NCI-H82 (cell line): Measurements from ENCODE around the gene BMERB1.
"Not testable (repeated sequence)": the region's sequence is repeated elsewhere in the genome, so short reads cannot be mapped to it uniquely, and the experiment has no call there.

ENCODE experiments used
- DNase-seq: peaks from one replicate; lab custom pipeline; 2025; lab: John Stamatoyannopoulos, UW

BMERB1 gene

GRCh38 chr16:15523939-15524338, 89.6 kb downstream of the BMERB1 start:
- DNase-seq: no peak

GRCh38 chr16:15524966-15525365, 90.6 kb downstream of the BMERB1 start:
- no peak for DNase-seq

GRCh38 chr16:15526097-15526496, 91.7 kb downstream of the BMERB1 start:
- DNase-seq: no peak

GRCh38 chr16:15526731-15527130, 92.3 kb downstream of the BMERB1 start:
- DNase-seq: no peak

- no peak for DNase-seq
Observed at GRCh38 chr16:15529673-15530072, 95.3 kb downstream of the BMERB1 start.

- DNase-seq: no peak
Observed at GRCh38 chr16:15530085-15530484, 95.7 kb downstream of the BMERB1 start.

GRCh38 chr16:15532825-15533224, 98.4 kb downstream of the BMERB1 start:
- DNase-seq: no peak

- no peak for DNase-seq
Observed at GRCh38 chr16:15533386-15533785, 99.0 kb downstream of the BMERB1 start.

GRCh38 chr16:15535772-15536171, 101.4 kb downstream of the BMERB1 start:
- DNase-seq: no peak

GRCh38 chr16:15536843-15537242, 102.5 kb downstream of the BMERB1 start:
- peak; percentile 50 for DNase-seq

GRCh38 chr16:15538507-15538906, 104.1 kb downstream of the BMERB1 start:
- no peak for DNase-seq

GRCh38 chr16:15539197-15539596, 104.8 kb downstream of the BMERB1 start:
- peak; percentile 50 for DNase-seq

- no peak for DNase-seq
Observed at GRCh38 chr16:15542261-15542660, 107.9 kb downstream of the BMERB1 start.

GRCh38 chr16:15542734-15543347, 108.5 kb downstream of the BMERB1 start:
- no peak for DNase-seq

GRCh38 chr16:15544405-15544804, 110.0 kb downstream of the BMERB1 start:
- no peak for DNase-seq

GRCh38 chr16:15545544-15545943, 111.2 kb downstream of the BMERB1 start:
- DNase-seq: no peak

GRCh38 chr16:15547072-15547767, 112.8 kb downstream of the BMERB1 start:
- DNase-seq: not testable (repeated sequence)

GRCh38 chr16:15547768-15548096, 113.3 kb downstream of the BMERB1 start:
- DNase-seq: no peak

GRCh38 chr16:15548482-15548891, 114.1 kb downstream of the BMERB1 start:
- no peak for DNase-seq

- no peak for DNase-seq
Observed at GRCh38 chr16:15552507-15552906, 118.1 kb downstream of the BMERB1 start.

- no peak for DNase-seq
Observed at GRCh38 chr16:15553313-15554088, 119.1 kb downstream of the BMERB1 start.

GRCh38 chr16:15556130-15556529, 121.7 kb downstream of the BMERB1 start:
- DNase-seq: no peak

GRCh38 chr16:15557258-15557657, 122.9 kb downstream of the BMERB1 start:
- DNase-seq: no peak
